Breast epithelium (tissue), 4 donors: ENCODE measurements around the gene GYS2. TPM values are rescaled to one million over a fixed set of nuclear protein-coding genes. Genes with fewer than 3 reads are reported as not detected.

Source experiments
- DNase-seq, 2 donors: peaks; one replicate each; pipeline ENCODE4 v3.0.0-alpha.2; 2019; ENCODE audit warnings: low spot score in 2 of 2
- H3K27ac ChIP-seq, 2 donors: fragments of 200-600 bp; sonication (generic) in 1 of 2; one replicate each; pipeline ENCODE4 v1.5.1; 2016 to 2019; ENCODE audit warnings: mild to moderate bottlenecking in 1 of 2
- H3K27me3 ChIP-seq, 2 donors: fragments of 200-600 bp; sonication (generic) in 1 of 2; one replicate each; pipeline versions ENCODE4 v1.5.1 to v1.6.0; 2017 to 2019; ENCODE audit warnings: control low read depth in 1 of 2, mild to moderate bottlenecking in 1 of 2
- H3K36me3 ChIP-seq: fragments of 200-600 bp; one replicate; pipeline ENCODE4 v1.5.1; 2019
- H3K4me1 ChIP-seq, 2 donors: fragments of 200-600 bp; sonication (generic); one replicate each; pipeline ENCODE4 v1.5.1; 2016 to 2019; ENCODE audit warnings: control low read depth in 1 of 2
- H3K4me3 ChIP-seq, 3 donors: fragments of 200-600 bp; sonication (generic); 1 replicate in 2 of 3; 2 replicates in 1 of 3; pipeline ENCODE4 v1.5.1; 2016 to 2019; ENCODE audit warnings: mild to moderate bottlenecking in 3 of 3, moderate library complexity in 2 of 3
- H3K9me3 ChIP-seq, 2 donors: fragments of 200-600 bp; sonication (generic) in 1 of 2; one replicate each; pipeline ENCODE4 v1.5.1; 2016 to 2019; ENCODE audit warnings: control low read depth in 1 of 2
- POLR2A ChIP-seq: fragments of 450-650 bp; IDR thresholded peaks from one replicate; pipeline ENCODE4 v1.6.1; 2016; ENCODE audit warnings: antibody characterized with exemption, mild to moderate bottlenecking, moderate library complexity
- POLR2AphosphoS5 ChIP-seq, 3 donors: sonication (generic); formaldehyde crosslinking; IDR thresholded peaks; one replicate each; pipeline ENCODE4 v1.6.1; 2017; ENCODE audit warnings: antibody characterized with exemption in 3 of 3
- intact Hi-C: fragments of 100-400 bp; cut with DNase I; formaldehyde crosslinking; loops from one replicate; pipeline ENCODE4 v1.15.1; 2023; ENCODE audit warnings: low total_unique reads
- total RNA-seq, 3 donors: library from RNA; depleted of rRNA; stranded (reverse); fragments of >200 nt; gene quantifications; one replicate each; pipeline ENCODE4 v1.1.0, GENCODE V29; 2016
- TF ChIP-seq, protein P1 (sequence below), 3 donors: fragments of 450-650 bp; IDR thresholded peaks; one replicate each; pipeline ENCODE4 v1.5.1; 2016 to 2017; ENCODE audit warnings: antibody characterized with exemption in 3 of 3, mild to moderate bottlenecking in 3 of 3, moderate library complexity in 3 of 3

The GYS2 gene
- total RNA-seq, 3 donors from 2014 or later = 0.15 to 11.4 TPM; not detected in 1

DNA sequence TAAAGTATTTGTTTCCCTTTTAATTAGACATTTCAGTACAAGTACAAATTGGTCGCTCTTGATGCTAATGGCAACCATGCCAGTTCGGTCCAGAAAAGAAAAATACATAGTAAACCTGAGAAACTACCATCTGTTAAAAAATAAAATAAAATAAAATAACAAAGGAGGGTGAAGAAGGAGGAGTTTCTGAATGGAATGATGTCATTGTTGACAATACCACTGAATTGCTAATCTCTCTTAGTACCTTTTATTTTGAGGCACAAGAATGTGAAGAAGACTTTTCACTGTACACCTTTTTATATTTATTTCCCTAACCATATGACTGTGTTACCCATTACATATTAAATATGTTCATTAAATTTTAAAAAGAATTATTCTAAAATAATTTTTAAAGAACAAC is 59.1 kb downstream of the GYS2 start:
- Histone ChIP-seq H3K27ac (no peak overlapping the region), H3K4me1 (no peaks in the 10 kb centered on the region), H3K9me3 (no peaks in the 10 kb centered on the region), H3K4me3 (no peak overlapping the region), H3K36me3 (no peaks in the 10 kb centered on the region), H3K27me3 (no peaks in the 10 kb centered on the region)
- DNase-seq = no peak
- TF ChIP-seq POLR2A (no peak), POLR2AphosphoS5 (IDR thresholded peaks at IDR 0.05) (no peak)
- TF ChIP-seq, protein P1, sequence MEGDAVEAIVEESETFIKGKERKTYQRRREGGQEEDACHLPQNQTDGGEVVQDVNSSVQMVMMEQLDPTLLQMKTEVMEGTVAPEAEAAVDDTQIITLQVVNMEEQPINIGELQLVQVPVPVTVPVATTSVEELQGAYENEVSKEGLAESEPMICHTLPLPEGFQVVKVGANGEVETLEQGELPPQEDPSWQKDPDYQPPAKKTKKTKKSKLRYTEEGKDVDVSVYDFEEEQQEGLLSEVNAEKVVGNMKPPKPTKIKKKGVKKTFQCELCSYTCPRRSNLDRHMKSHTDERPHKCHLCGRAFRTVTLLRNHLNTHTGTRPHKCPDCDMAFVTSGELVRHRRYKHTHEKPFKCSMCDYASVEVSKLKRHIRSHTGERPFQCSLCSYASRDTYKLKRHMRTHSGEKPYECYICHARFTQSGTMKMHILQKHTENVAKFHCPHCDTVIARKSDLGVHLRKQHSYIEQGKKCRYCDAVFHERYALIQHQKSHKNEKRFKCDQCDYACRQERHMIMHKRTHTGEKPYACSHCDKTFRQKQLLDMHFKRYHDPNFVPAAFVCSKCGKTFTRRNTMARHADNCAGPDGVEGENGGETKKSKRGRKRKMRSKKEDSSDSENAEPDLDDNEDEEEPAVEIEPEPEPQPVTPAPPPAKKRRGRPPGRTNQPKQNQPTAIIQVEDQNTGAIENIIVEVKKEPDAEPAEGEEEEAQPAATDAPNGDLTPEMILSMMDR (IDR thresholded peaks at IDR 0.05) = no peak
- intact Hi-C loops = no loop called here

DNA sequence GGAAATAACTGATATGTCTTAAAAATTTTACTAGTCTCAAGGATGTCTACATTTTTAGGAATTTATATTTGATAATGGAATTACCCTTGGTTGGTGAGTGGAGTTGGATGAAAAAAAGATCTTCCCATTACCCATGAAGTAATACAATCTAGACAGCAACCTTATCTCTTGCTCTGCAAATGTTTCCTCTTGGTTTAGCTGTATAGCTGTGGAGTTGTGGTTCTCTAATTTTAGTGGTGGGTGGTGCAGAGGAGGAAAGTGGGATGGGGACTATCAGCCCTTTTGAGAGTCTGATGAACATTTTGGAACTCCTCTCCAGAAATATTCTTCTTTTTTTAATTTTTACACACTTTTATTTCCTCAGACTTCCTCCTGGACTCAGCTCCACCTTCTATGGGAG is 61.5 kb downstream of the GYS2 start:
- Histone ChIP-seq H3K27me3 (no peaks in the 10 kb centered on the region), H3K9me3 (no peaks in the 10 kb centered on the region), H3K36me3 (no peaks in the 10 kb centered on the region), H3K27ac (no peak overlapping the region), H3K4me1 (no peaks in the 10 kb centered on the region), H3K4me3 (no peak overlapping the region)
- intact Hi-C loops = no loop called here
- TF ChIP-seq, protein P1 (IDR thresholded peaks at IDR 0.05) = no peak
- TF ChIP-seq POLR2A (no peak), POLR2AphosphoS5 (IDR thresholded peaks at IDR 0.05) (no peak)
- DNase-seq = no peak

DNA sequence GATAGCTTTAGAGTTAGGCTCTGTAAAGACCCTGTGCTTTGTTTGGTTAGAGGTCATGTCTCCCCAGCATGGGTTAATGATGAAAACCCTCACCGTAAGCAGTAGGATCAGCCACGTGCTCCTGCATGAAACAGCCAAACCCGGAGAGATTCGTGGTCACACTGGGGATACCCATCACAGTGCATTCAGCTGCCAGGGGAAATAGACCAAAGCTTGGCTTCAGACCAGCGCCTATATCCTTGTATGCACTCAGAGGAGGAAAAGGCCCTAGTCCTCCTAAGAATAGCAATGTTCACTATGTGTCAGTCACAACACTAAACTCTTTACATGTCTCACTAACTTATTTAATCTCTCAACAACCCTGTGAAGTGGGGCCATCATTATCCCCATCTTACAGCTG is 62.2 kb downstream of the GYS2 start:
- Histone ChIP-seq H3K4me1 (no peaks in the 10 kb centered on the region), H3K36me3 (no peaks in the 10 kb centered on the region), H3K27me3 (no peaks in the 10 kb centered on the region), H3K4me3 (no peak overlapping the region), H3K9me3 (no peaks in the 10 kb centered on the region), H3K27ac (no peak overlapping the region)
- DNase-seq = no peak
- TF ChIP-seq POLR2A (no peak), POLR2AphosphoS5 (IDR thresholded peaks at IDR 0.05) (no peak)
- TF ChIP-seq, protein P1 (IDR thresholded peaks at IDR 0.05) = no peak
- intact Hi-C loops = no loop called here

DNA sequence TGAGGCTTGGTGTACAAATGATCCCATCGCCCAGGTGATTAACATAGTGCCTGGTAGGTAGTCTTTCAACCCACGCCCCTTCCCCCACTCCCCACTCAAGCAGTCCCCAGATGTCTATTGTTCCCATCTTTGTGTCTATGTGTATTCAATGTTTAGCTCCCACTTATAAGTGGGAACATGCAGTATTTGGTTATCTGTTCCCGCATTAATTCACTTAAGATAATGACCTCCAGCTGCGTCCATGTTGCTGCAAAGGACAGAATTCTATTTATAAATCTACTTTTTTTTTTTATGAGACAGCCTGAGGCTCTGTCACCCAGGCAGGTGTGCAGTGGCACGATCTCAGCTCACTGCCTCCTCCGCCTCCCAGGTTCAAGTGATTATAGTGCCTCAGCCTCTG is 62.9 kb downstream of the GYS2 start:
- intact Hi-C loops = no loop called here
- no peaks in the 10 kb centered on the region for H3K9me3 ChIP-seq
- H3K27me3 ChIP-seq = no peaks in the 10 kb centered on the region
- DNase-seq = no peak
- H3K36me3 ChIP-seq = no peaks in the 10 kb centered on the region
- H3K27ac ChIP-seq = no peak overlapping the region
- no peak for TF ChIP-seq POLR2A
- TF ChIP-seq, protein P1 (IDR thresholded peaks at IDR 0.05) = no peak
- TF ChIP-seq POLR2AphosphoS5 (IDR thresholded peaks at IDR 0.05) = no peak
- no peaks in the 10 kb centered on the region for H3K4me1 ChIP-seq
- no peak overlapping the region for H3K4me3 ChIP-seq

DNA sequence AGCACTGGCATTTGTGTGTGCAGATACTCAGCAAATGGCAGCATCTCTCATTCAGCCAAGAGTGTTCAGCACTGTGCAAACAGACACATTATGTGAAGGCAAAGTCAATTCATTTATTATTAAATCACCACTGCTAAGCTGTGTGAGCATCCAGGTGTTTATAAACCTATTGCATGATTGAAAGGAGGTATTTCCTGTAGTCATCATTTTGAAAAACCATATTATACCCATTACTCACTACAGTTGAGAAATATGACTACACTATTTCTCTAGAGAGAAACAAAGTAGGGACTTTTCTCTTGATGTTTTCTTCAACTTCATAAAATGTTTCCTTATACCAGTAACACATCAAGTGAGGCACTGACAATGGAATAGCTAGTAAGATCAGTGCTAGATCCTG is 64.8 kb downstream of the GYS2 start:
- Histone ChIP-seq H3K4me1 (no peaks in the 10 kb centered on the region), H3K9me3 (no peaks in the 10 kb centered on the region), H3K27ac (no peak overlapping the region), H3K27me3 (no peaks in the 10 kb centered on the region), H3K4me3 (no peak overlapping the region), H3K36me3 (no peaks in the 10 kb centered on the region)
- DNase-seq = no peak
- intact Hi-C loops = no loop called here
- TF ChIP-seq POLR2AphosphoS5 (IDR thresholded peaks at IDR 0.05) (no peak), POLR2A (no peak)
- TF ChIP-seq, protein P1 (IDR thresholded peaks at IDR 0.05) = no peak
